GM11168 (cell line): ENCODE measurements around the gene PCDHB5.
"Not testable (repeated sequence)": the region's sequence is repeated elsewhere in the genome, so short reads cannot be mapped to it uniquely, and the experiment has no call there.

Experiments
- in situ Hi-C: fragments of 300-500 bp; cut with MboI; formaldehyde crosslinking; loops from one replicate; pipeline ENCODE4 v1.12.0; 2022; ENCODE audit warnings: low sequenced_read_pairs; ENCODE audit not compliant: unreplicated experiment

The PCDHB5 gene

DNA sequence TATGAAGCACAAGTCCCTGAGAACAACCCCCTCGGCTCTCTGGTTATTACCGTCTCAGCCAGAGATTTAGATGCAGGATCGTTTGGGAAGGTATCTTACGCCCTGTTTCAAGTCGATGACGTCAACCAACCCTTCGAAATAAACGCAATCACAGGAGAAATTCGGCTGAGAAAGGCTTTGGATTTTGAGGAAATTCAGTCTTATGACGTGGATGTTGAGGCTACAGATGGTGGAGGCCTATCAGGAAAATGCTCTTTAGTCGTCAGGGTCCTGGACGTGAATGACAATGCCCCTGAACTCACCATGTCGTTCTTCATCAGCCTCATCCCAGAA is 16.0 kb downstream of the PCDHB5 start:
- in situ Hi-C loops = no loop called here

DNA sequence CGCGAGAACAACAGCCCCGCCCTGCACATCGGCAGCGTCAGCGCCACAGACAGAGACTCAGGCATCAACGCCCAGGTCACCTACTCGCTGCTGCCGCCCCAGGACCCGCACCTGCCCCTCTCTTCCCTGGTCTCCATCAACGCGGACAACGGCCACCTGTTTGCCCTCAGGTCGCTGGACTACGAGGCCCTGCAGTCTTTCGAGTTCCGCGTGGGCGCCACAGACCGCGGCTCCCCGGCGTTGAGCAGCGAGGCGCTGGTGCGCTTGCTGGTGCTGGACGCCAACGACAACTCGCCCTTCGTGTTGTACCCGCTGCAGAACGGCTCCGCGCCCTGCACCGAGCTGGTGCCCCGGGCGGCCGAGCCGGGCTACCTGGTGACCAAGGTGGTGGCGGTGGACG is 16.6 kb downstream of the PCDHB5 start:
- in situ Hi-C loops = not testable (repeated sequence)

DNA sequence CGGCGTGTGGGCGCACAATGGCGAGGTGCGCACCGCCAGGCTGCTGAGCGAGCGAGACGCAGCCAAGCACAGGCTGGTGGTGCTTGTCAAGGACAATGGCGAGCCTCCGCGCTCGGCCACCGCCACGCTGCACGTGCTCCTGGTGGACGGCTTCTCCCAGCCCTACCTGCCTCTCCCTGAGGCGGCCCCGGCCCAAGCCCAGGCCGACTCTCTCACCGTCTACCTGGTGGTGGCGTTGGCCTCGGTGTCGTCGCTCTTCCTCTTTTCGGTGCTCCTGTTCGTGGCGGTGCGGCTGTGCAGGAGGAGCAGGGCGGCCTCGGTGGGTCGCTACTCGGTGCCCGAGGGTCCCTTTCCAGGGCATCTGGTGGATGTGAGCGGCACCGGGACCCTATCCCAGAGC is 17.1 kb downstream of the PCDHB5 start:
- in situ Hi-C loops = not testable (repeated sequence)

DNA sequence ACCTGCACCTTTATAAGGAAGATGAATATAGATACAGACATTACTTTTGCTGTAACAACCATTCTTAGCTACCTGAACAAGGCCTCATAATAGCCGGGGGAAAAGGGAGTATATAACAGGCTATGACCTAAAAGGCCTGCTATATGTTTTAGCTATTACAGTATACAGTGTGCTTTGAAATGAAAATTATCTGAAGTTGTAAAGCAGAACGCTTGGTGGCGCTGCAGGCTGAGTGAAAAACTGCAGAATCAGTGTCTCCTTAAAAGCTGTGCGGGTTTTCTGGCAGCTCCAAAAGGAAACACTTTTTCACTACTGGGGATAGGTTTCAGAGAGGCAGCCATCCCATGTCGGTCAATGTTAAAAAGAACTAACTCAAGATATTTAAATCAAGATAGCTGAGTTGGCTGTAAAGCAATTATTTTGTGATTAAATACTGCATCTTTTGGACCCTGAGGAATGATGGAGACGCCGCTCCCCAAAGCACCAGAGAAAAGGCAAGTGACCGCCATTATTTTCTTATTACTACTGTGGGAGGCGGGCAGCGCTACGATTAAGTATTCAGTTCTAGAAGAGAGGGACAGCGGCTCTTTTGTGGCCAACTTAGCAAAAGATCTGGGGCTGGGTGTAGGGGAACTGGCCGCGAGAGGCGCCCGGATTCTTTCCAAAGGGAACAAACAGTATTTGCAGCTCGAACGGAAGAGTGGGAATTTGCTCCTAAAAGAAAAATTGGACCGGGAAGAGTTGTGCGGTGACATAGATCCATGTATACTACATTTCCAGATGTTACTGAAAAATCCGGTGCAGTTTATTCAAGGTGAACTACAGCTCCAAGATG is 20.8 kb downstream of the PCDHB5 start:
- in situ Hi-C loops = no loop called here

DNA sequence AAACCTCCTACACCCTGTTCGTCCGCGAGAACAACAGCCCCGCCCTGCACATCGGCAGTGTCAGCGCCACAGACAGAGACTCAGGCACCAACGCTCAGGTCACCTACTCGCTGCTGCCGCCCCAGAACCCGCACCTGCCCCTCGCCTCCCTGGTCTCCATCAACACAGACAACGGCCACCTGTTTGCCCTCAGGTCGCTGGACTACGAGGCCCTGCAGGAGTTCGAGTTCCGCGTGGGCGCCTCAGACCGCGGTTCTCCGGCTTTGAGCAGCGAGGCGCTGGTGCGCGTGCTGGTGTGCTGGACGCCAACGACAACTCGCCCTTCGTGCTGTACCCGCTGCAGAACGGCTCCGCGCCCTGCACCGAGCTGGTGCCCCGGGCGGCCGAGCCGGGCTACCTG is 22.4 kb downstream of the PCDHB5 start:
- in situ Hi-C loops = not testable (repeated sequence)

DNA sequence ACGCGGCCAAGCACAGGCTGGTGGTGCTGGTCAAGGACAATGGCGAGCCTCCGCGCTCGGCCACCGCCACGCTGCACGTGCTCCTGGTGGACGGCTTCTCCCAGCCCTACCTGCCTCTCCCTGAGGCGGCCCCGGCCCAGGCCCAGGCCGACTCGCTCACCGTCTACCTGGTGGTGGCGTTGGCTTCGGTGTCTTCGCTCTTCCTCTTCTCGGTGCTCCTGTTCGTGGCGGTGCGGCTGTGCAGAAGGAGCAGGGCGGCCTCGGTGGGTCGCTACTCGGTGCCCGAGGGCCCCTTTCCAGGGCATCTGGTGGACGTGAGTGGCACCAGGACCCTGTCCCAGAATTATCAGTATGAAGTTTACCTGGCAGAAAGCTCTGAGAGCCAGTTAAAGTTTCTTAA is 22.9 kb downstream of the PCDHB5 start:
- in situ Hi-C loops = not testable (repeated sequence)

DNA sequence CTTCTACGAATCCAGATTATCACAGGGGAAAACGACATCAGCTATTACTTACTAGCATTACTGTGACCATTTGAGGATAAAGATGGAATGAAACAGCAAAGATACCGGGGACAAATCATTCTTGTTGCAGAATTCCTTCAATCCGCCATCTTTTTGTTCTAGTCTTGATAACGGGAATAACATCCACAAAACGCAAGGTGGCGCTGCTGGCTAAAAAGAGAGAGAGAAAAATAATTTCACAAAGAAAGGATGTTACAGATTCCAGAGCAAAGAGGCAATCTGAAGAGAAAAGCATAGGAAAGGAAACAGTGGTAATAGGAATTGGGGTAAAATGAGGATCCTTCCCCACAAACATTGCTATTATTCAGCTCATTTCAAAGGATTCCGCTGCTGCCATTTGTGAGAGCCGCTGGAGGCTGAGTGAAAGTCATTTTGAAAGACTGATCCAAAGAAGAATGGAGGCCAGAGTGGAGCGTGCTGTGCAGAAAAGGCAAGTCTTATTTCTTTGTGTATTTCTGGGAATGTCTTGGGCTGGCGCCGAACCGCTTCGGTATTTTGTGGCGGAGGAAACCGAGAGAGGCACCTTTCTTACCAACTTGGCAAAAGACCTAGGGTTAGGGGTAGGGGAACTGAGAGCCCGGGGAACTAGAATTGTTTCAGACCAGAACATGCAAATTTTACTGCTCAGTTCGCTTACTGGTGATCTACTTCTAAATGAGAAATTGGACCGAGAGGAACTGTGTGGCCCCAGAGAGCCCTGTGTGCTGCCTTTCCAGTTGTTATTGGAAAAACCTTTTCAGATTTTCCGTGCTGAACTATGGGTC is 37.6 kb downstream of the PCDHB5 start, which contains the start of gene PCDHB7:
TSS of gene PCDHB7 (plus strand) at position 264 of the 824 bp plus-strand sequence. CDS start at position 456, 192 bp downstream.
- in situ Hi-C loops = no loop called here

DNA sequence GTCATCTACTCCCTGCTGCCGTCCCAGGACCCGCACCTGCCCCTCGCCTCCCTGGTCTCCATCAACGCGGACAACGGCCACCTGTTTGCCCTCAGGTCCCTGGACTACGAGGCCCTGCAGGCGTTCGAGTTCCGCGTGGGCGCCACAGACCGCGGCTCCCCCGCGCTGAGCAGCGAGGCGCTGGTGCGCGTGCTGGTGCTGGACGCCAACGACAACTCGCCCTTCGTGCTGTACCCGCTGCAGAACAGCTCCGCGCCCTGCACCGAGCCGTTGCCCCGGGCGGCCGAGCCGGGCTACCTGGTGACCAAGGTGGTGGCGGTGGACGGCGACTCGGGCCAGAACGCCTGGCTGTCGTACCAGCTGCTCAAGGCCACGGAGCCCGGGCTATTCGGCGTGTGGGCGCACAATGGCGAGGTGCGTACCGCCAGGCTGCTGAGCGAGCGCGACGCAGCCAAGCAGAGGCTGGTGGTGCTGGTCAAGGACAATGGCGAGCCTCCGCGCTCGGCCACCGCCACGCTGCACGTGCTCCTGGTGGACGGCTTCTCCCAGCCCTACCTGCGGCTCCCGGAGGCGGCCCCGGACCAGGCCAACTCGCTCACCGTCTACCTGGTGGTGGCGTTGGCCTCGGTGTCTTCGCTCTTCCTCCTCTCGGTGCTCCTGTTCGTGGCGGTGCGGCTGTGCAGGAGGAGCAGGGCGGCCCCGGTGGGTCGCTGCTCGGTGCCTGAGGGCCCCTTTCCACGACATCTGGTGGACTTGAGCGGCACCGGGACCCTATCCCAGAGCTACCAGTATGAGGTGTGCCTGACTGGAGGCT is 39.5 kb downstream of the PCDHB5 start:
- in situ Hi-C loops = not testable (repeated sequence)

DNA sequence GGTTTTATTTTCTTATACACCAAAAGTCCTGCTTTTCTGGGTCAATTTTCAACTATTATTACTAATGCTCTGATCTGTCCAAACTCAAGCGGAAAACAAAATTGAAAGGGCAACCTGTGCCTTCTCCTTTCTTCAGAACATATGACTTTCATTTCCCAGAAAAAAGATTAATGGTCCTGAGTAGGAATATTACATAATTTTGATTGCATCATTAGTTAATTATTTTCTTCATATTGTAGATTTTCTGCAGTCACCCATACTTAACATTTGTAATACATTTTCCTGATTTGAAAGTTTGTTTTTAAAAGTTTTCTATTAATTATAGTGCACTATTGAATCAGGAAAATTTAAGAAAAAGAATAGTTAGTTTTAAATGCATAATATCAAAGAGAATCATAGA is 40.9 kb downstream of the PCDHB5 start:
- in situ Hi-C loops = no loop called here

DNA sequence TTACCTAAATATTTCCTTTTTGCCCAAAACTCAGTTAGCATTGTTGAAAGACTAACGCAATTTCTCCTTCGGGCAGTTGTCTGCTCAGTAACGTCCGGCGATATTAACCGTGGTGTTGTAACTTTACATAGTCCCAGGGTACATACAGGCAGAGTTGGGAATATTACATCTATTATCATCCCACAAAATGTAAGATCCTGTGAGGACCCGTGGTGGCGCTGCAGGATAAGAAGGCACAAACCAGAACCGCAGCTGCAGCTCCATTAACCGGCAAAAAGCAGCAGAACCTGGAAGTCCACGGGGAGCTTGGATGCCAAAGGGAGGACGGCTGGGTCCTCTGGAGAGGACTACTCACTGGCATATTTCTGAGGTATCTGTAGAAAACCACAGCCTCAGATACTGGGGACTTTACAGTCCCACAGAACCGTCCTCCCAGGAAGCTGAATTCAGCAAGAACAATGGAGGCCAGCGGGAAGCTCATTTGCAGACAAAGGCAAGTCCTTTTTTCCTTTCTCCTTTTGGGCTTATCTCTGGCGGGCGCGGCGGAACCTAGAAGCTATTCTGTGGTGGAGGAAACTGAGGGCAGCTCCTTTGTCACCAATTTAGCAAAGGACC is 42.7 kb downstream of the PCDHB5 start, which contains the start of gene PCDHB8:
TSS of gene PCDHB8 (plus strand) at position 214 of the 615 bp plus-strand sequence. CDS start at position 459, 245 bp downstream.
- in situ Hi-C loops = not testable (repeated sequence)

DNA sequence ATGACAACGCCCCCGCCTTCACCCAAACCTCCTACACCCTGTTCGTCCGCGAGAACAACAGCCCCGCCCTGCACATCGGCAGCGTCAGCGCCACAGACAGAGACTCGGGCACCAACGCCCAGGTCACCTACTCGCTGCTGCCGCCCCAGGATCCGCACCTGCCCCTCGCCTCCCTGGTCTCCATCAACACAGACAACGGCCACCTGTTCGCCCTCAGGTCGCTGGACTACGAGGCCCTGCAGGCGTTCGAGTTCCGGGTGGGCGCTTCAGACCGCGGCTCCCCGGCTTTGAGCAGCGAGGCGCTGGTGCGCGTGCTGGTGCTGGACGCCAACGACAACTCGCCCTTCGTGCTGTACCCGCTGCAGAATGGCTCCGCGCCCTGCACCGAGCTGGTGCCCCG is 44.4 kb downstream of the PCDHB5 start:
- in situ Hi-C loops = not testable (repeated sequence)

DNA sequence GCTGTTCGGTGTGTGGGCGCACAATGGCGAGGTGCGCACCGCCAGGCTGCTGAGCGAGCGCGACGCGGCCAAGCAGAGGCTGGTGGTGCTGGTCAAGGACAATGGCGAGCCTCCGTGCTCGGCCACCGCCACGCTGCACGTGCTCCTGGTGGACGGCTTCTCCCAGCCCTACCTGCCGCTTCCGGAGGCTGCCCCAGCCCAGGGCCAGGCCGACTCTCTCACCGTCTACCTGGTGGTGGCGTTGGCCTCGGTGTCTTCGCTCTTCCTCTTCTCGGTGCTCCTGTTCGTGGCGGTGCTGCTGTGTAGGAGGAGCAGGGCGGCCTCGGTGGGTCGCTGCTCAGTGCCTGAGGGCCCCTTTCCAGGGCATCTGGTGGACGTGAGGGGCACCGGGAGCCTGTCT is 44.9 kb downstream of the PCDHB5 start:
- in situ Hi-C loops = not testable (repeated sequence)

DNA sequence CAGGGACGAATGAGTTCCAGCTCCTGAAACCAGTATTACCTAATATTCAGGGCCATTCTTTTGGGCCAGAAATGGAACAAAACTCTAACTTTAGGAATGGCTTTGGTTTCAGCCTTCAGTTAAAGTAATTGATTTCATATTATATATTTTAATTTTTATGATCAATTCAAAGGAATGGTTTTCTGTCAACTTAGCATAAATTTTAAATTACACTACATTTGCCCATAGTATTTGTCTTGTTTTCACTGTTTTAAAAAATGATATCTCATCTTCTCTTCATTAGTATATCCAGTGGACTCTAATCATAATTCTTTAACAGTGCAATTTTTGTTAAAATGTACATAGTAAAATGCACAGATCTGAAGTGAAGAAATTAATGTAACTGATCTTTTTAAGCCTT is 45.3 kb downstream of the PCDHB5 start:
- in situ Hi-C loops = no loop called here

DNA sequence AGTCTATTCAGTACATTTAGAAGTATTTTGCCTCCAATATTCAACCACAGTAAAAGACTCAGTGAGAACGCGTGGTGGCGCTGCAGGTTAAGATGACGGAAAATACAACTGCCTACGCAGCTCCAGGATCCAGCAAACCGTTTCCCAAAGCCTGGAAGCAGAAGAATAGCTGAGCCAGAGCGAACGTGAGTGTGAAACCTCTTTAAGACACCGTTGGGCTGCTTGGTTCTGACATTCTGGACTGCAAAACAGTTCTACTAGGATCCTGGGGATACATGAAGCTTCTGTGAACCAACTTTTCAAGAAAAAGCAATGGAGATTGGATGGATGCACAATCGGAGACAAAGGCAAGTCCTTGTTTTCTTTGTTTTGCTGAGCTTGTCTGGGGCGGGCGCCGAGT is 47.2 kb downstream of the PCDHB5 start, which contains the start of gene PCDHB16:
TSS of gene PCDHB16 (plus strand) at position 140 of the 400 bp plus-strand sequence. CDS start at position 313, 173 bp downstream.
- in situ Hi-C loops = no loop called here

DNA sequence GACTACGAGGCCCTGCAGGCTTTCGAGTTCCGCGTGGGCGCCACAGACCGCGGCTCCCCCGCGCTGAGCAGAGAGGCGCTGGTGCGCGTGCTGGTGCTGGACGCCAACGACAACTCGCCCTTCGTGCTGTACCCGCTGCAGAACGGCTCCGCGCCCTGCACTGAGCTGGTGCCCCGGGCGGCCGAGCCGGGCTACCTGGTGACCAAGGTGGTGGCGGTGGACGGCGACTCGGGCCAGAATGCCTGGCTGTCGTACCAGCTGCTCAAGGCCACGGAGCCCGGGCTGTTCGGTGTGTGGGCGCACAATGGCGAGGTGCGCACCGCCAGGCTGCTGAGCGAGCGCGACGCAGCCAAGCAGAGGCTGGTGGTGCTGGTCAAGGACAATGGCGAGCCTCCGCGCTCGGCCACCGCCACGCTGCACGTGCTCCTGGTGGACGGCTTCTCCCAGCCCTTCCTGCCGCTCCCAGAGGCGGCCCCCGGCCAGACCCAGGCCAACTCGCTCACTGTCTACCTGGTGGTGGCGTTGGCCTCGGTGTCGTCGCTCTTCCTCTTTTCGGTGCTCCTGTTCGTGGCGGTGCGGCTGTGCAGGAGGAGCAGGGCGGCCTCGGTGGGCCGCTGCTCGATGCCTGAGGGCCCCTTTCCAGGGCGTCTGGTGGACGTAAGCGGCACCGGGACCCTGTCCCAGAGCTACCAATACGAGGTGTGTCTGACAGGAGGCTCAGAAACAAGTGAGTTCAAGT is 49.3 kb downstream of the PCDHB5 start:
- in situ Hi-C loops = not testable (repeated sequence)

DNA sequence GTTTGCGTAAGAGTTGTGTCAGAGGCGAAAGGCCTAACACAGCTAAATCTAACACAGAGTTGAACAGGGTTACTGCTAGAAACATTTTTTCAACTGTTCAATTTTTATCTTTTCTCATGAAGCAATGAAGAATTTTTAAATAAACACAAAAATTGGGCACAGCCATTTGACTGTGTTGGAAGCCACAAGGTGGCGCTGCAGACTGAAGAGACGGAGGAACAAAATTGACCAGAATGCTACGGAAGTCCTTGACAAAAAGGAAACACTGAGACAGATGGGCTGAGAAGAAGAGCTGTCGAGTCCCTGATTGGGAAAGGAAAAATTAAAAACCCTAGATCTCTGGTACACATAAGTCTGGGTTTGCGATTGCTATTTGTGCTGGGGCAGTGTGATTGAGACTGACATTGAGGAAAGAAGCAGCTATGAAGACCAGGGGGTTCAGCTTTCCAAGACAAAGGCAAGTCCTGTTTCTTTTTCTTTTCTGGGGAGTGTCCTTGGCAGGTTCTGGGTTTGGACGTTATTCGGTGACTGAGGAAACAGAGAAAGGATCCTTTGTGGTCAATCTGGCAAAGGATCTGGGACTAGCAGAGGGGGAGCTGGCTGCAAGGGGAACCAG is 52.0 kb downstream of the PCDHB5 start, which contains the start of gene PCDHB9:
TSS of gene PCDHB9 (plus strand) at position 265 of the 616 bp plus-strand sequence. CDS start at position 423, 158 bp downstream.
- in situ Hi-C loops = no loop called here
